Measurements from ENCODE around the gene NUMBL.
A peak's percentile ranks its signal among the peaks of the same experiment; 100 is the strongest.

Gene NUMBL

DNA sequence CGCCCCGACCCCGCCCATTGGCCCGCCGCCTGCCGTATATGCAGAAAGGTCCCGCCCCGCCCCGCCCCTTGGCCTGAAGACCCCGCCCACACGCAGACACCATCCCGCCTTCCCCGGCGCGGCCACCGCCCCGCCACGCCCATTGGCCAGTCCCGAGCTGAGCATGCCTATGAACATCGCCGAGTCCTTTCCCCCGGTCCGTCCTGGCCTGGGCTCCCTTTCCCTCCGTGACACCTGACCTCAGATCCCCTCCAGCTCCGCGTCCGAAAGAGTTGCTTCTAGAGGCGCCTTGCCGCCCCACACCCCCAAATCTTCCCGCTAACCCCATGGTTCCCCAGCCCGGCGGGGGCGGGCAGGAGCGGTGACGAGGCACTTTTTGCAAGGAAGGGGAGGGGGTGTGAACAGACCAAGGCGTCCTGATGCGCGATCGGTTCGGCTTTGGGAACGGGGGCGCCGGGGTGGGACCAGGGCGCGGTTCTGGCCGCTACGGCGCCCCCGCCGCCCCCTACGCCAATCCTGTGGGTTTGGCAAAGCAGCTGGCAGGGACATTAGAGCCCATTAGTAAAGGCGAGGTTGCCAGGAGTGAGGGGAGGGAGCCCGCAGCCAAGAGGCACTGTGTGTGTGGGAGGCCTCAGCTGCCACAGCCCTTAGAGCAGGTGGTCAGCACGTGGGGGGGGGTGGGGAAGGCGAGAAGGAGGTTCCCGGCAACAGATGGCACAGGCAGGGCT is 406 bp upstream of the NUMBL start:
- DNase-seq (ENCODE audit: low read depth), result peak; percentile 72

DNA sequence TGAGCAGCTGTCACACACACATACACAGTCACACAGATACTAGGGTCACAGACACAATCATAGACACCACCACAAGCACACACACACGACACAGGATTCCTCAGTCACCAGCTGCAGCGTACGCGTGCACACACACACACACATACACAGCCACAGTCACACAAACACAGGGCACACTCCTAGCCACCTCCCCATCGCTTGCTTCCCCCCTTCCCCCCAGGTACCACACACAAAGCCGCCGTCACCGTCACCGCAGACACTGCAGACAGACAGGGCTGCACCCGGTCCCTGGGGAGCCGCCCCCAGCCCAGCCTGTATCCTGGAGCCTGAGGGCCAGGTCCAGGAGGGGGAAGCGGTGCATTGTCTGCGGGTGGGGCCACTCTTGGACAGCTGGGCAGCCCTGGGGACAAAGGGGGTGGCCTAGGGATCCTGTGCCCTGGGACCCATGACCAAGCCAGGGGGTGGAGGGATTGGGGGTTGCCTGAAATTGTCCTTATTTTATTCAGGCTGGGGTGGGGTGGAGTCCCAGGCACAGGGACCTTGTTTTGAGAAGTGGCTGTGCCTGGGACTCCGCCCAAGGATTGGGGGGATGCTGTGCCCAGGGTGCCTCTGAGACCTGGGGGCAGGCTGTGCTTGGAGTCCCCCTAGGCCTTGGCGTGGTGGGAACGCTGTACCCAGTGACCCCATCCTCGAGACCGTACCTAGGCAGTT is 957 bp downstream of the NUMBL start:
- no peak for DNase-seq (ENCODE audit: low read depth)

DNA sequence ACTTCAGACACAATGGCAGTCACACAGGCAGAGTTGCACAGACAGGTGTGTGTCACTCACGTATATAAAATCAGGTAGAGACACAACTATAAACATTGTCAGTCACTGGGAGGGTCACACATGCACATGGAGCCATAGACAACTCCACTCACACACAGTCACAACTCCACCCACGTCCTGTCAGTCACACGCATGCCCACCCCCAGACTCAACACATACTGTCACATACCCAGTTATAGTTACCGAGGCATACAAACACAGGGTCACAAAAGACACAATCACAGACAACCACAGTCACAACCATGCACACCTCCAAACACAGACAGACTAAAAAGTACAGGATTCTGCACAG is 1.5 kb downstream of the NUMBL start:
- DNase-seq (ENCODE audit: low read depth), result no peak

DNA sequence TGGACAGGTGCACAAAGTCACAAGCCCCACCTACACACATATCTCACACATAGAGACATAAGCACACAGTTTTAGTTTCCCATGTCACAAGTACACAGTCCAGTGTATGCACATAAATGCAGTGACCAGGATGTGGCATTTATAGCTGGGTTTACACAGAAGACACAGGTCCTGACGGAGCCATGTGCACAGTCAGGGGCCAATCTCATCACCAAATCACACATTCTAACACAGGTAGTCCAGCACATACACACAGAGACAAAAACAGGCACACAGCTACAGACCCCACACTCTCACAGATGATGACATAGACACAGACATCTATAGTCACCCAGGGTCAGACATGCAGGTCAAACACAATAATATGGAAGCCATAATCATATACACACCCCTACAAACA is 2.1 kb downstream of the NUMBL start:
- DNase-seq (ENCODE audit: low read depth), result no peak

DNA sequence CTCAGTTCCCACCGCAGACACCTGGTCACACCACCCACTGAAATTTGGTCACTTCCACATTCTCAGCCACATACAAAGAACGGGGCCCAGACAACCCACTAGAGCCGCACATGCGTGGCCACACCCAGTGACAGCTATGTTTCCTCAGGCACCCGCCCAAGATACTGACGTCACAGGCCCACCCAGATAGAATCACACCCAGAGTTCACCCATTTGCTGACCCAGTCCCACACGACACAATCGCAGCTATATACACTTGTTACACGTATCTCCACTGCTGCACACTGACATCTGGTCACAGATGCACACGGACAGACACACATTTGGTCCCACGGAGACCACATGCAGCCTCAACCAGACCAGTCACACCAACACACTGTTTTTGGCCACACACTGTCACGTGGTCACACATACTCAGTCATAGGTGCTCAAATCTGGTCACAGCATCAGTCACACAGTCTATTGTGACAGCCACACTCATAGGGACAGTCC is 2.9 kb downstream of the NUMBL start:
- DNase-seq (ENCODE audit: low read depth), result no peak

DNA sequence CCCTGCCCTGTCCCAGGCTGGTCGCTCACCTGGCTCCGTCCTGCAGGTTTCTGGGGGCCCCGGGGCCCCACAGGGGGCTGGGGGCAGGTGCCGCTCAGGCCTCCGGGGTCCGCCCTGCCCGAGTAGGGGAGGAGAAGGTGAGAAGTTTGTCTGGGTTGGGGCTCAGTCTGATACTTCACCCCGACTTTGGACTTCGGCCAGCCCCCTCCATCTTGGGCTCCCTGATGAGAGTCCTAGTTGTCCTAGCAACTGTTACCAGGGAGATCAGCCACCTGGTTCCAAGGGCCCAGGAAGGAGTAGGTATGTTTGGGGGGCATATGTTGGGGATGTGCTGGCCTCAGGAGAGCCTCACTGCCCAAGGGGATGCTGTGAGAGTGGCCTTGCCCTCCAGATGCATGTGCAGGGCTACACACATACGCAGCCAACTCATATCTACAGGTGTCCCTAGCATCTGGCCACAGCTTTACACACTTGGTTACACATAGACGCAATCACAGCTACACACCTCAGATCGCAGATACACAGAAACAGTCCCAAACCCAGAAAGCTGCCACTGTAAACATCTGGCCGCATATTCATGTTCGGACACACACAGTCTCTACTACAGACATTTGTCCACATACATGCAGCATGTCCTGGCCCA is 3.4 kb downstream of the NUMBL start:
- no peak for DNase-seq (ENCODE audit: low read depth)

DNA sequence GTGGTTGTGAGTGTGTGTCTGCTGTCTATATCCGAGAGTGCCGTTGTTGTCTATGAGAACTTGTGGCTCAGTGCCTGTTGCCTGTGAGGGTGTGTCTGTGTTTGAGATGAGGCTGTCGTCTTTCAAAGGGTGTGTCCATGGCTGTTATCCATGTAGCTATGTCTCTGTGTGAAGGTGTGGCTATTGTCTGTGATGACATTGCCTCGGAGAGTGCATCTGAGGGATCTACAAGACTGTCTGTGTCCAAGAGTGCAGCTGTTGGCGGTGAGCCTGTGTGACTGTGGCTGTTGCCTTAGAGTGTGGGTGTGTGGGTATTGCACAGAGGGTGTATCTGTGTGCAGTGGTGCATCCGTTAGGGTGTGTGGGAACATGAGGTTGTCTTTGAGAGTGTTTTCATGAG is 4.9 kb downstream of the NUMBL start:
- DNase-seq (ENCODE audit: low read depth), result no peak

DNA sequence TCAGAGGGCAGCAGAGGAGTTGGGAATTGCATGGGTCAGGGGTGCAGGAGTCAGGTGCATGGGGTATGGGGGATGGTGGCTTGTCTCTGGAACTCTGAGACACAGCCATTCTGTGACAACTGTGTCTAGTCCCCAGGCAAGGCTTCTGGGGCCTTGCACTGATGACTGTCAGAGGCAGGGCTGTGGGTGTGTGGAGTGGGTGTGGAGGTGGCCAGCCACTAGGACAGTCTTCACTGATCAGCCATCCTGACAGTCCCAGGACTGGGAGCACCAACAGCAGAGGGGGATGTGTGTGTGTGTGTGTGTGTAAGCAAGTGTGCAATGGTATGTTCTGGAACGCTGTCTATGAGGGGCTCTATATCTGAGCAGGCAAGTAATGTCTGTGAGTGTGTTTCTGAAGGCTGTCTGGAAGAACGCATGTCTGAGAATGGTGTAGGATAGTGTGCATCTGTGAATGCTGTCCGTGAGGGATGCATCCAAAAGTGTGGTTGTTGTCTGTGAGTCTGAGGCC is 5.4 kb downstream of the NUMBL start:
- DNase-seq (ENCODE audit: low read depth), result no peak

DNA sequence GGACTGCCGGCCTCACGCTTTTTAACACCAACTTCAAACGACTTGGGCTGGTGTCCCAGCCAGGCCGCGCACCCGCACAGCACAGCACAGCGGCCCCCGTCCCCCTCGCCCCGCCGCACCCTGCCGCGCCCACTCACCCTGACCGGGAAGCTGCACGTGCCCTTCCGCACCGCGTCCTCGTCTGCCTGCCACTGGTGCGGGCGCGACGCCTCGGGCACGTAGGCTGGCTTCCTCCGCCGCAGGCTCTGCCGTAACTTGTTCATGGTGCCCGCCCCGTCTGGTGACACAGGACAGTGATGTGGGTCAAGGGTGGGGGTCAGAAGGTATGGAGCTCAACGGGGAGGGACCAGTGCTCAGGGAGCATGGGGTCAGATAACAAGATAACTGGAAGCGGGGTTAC is 6.2 kb downstream of the NUMBL start:
- no peak for DNase-seq (ENCODE audit: low read depth)

DNA sequence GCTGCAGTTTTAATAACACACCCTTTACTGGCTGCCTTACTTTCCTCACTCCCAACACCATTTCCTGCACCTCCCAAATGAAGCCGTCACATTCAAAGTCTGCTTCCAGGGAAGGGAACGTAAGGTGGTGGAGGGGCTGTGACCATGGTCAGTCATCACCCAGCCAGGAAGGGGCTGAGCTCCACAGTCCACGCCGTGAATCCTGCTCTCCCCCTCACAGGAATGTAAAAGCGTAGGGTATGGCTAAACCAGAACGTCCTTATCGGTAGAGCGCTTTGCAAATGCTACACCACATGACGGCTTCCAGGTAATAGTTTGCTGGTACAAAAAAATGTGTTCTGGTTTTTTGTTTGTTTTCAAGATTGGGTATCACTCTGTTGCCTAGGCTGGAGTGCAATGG is 7.0 kb downstream of the NUMBL start:
- no peak for DNase-seq (ENCODE audit: low read depth)

DNA sequence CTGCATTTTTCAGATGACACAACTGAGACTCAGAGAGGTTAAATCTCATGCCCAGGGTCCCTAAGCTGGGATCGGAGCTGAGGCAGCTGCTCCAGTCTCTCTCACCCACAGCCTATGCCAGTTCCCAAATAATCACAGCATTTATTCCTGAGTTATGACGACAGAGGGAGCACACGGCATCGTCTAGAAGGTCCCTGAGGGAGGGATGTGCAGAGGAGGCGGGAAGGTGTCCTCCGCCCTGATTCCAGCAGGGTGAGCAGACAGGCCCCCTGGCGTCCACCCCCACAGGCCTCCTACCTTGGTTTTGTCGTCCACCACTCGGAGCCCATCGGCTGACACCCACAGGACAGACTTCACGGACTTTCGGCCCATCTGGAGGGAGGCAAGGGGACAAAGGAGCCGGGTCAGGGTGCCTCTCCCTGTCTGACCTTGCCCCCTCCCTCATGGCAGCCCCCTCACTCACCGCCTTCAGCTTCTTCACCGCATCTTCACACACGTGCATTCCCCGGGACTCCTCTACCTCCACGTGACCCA is 8.0 kb downstream of the NUMBL start:
- DNase-seq (ENCODE audit: low read depth), result no peak

DNA sequence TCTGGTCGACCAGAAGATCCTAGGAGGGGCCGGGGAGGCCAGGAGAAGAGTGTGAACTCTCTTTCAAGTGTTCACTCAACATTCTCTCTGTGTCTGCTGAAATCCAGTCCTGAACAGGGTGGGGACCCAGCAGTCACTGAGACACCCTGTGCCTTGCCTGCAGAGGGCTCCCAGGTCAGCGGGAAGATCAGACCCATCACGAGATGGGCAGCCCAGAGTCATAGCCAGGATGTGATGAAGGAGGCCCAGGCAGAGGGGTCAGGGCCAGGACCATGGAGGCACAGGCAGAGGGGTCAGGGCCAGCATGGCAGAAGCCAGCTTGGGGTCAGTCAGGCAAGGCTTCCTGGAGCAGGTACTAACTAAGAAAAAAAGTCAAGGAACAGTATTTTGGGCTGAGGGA is 9.4 kb downstream of the NUMBL start:
- no peak for DNase-seq (ENCODE audit: low read depth)

DNA sequence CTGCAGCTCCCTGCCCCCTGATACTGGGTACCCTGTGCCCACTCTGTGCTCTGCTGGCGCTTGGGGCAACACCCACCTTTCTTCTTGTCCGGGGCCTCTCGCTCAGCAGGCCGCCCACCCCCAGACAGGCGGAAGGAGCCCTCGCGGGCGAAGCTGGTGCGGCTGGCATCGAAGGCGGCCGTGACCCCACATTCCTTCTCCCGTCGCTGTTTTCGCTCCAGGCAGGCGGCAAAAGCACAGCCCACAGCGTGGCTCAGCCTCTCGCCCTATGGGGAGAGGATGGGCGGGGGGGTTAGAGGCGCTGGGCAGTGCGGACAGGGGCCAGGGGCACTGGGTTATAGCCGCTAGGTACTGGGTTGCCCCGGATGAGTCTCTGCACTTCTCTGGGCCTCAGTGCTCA is 13.3 kb downstream of the NUMBL start:
- no peak for DNase-seq (ENCODE audit: low read depth)

DNA sequence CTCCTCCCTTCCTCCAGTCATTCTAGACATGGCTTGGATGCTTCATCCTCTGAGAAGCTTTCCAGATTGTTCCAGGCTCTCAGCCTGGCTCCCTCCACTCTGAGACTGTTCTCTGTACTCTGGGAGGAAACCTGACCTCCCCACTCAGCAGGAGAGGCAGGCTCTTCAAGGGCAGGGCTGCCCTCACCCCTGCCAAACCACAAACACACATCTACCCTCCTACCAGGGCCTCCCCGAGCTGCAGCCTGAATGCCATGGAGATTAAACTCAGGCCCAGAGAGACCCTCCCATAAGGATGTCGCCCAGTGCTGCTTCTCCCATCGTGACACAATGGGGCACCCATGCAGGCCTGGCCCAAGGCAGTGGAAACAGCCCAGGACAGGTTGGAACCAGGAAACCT is 16.2 kb downstream of the NUMBL start:
- DNase-seq (ENCODE audit: low read depth), result no peak

DNA sequence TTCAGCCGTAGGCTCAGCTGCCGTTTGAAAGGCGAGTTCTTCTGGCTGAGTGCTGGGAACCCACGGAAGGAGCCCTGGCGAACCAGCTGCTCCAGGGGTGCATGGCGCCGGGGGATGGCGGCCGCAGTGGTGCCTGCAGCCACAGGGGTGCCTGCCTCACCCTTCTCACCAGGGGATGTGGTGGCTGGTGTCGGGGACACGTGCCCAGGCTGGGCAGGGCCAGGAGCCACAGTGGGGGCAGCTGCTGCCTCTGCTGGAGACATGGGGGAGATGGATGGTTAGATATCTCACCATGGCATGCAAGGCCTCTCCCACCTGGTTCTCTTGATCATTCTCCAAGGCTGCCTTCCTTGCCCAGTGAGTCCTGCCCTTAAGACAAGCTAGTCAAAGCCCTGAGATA is 17.1 kb downstream of the NUMBL start:
- no peak for DNase-seq (ENCODE audit: low read depth)

DNA sequence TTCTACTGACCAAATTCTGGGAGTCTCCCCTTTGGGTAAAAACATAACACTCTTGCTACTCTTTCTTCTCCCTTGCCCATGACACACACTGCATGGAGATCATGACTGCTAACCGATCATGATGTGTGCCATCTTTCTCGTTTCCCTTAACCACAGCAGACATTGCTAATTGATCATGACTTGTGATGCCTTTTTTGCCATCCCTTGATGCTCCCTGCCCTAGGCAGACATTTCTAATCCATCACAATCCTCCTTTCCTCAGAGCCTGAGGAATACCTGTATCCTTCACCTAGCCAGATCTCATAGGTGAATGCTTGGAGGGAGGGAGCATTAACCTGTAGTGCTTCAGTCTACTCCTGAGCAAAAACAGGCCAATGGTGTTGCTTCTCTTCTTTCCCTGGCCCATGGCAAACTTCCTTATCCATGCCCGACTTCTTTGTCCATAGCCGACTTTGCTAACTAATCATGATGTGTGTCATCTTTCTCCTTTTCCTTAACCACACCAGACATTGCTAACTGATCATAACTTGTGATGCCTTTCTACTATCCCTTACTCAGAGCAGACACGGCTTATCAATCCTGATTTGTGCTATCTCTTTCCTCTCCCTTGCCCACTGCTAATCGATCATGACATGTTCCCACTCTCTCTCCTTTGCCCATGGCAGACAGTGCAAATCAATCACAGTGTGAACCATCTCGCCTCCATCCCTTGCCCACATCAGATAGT is 17.7 kb downstream of the NUMBL start:
- DNase-seq (ENCODE audit: low read depth), result no peak

DNA sequence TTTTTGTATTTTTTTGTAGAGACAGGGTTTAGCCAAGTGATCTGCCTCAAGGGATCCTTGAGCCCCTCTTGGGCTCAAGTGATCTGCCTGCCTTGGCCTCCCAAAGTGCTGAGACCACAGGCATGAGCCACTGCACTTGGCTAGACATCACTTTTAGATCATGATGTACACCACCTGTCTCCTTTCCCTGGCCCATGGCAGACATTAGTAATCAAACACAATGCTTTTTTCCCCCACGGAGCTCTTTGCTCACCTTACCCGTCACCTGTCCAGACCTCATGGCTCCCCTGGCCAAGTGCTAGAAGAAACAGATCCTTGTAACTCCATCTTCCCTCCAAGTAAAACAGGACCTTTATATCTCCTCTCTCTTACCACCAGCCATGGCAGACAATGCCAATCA is 18.4 kb downstream of the NUMBL start:
- DNase-seq (ENCODE audit: low read depth), result no peak

DNA sequence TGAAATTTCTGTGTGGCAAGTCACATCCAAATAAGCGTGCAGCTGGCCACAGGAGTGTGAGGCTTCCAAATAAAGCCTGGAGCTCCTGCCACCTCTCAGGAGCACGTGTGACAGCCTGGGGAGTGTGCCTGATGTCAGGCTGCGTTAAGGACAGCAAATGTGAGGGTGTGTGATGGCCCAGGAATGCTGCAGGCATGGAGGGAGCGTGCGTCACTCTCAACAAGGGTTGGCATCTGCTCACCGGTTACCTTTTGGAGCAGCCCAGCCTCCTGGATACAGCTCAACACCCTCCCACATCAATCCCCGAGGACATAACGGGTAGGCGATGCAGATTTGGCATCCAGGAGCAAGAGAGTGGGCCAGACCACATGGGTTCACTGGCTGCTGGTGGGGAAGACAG is 19.0 kb downstream of the NUMBL start:
- no peak for DNase-seq (ENCODE audit: low read depth)

DNA sequence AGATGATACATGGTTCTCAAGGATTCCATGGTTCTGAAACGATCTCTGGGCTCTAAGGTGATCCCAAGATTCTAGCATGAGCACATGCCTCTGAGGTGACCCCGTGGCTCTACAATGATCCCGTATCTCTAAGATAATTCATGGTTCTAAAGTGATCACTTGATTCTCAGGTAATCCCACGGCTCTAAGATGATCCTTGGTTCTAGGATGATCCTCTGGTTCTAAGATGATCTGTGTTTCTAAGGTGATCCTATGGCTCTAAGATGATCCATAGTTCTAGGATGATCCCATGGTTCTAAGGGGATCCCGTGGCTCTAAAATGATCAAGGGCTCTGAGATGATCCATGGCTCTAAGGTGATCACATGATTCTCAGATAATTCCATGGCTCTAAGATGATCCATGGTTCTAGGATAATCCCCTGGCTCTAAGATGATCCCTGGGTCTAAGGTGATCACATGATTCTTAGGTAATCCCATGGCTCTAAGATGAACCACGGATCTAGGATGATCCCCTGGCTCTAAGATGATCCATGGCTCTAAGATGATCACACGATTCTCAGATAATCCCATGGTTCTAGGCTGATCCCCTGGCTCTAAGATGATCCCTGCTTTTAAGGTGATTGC is 21.3 kb downstream of the NUMBL start:
- DNase-seq (ENCODE audit: low read depth), result no peak

DNA sequence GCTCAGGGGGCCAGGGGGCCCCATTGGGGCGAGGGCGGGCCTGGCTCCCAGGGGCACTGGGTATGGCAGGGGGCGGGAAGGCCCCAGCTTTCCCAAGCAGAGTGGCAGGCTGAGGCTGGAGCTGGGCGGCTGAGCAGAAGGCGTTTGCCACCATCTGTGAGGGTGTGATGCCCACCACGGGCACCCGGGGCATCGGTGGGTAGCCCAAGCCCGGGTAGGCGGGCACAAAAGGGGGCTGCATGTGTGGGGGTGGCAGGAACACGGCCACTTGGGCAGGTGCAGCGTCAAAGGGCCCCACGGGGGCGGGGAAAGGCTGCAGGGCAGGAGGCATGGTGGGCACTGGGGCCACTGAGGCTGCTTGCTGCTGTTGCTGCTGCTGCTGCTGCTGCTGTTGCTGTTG is 22.8 kb downstream of the NUMBL start:
- DNase-seq (ENCODE audit: low read depth), result no peak

DNA sequence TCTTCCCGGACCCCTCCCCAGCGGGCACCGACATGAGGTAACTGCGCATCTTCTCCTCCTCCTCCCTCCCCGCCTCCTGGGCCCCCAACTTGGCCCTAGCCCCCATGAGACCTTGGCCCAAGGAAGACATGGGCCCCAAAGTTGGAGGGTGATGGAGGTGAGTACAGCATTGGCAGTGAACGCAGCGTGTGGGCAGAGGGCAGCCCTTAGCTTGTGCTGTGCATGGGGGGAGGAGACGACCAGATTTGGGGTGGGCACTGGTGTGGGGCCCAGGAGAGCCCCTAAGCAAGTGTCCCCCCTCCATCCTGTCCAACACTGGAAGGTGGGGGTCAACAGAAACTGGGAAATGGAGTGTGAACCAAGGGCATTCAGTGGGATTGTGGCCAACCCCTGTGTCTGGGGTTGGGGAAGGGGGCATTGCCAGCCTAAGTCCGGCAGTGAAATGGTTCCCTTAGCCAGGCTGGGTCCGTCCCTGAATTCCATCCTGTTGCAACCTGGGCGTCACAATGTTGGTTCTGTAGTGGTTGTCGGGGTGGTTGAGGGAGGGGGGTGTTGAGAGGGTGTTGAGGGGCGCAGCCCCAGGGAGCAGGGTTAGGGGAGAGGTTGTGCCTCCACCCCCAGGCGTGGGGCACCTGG is 23.5 kb downstream of the NUMBL start:
- no peak for DNase-seq (ENCODE audit: low read depth)

Data from stimulated activated CD8-positive, alpha-beta memory T cell treated with anti-CD3 and anti-CD28 coated beads, Interleukin-15, amount 100 ng/mL, for 24 hours (primary cell).